ENCODE results near the gene SLC19A1.

Gene SLC19A1

GRCh38 chr21:45539796-45540600 is 2.2 kb downstream of the SLC19A1 start:
- H3K9ac ChIP-seq (ENCODE audit: insufficient read length) = peak overlapping the region; percentile 73
- TF ChIP-seq EZH2 (IDR thresholded peaks at IDR 0.05) (no peak), POLR2AphosphoS5 (IDR thresholded peaks at IDR 0.05; ENCODE audit: borderline replicate concordance, low read depth, low read length) (no peak), FOXP2 (optimal IDR thresholded peaks at IDR 0.05; ENCODE audit: control extremely low read depth, extremely low read length, insufficient read depth) (no peak)
- H3K27ac ChIP-seq = no peak overlapping the region
- H3K4me3 ChIP-seq = peak overlapping the region; percentile 89
- H3K9me3 ChIP-seq (ENCODE audit: low read depth, low read length) = no peaks in the 10 kb centered on the region
- no peak for DNase-seq (ENCODE audit: low read depth, low spot score)
- H3K36me3 ChIP-seq (ENCODE audit: insufficient read depth, low read length) = peaks cover 12% of the 10 kb centered on the region

GRCh38 chr21:45539046-45539795 is 3.0 kb downstream of the SLC19A1 start:
- Histone ChIP-seq H3K9me3 (ENCODE audit: low read depth, low read length) (no peaks in the 10 kb centered on the region), H3K27ac (no peak overlapping the region), H3K9ac (ENCODE audit: insufficient read length) (no peak overlapping the region), H3K36me3 (ENCODE audit: insufficient read depth, low read length) (peaks cover 15% of the 10 kb centered on the region), H3K4me3 (no peak overlapping the region)
- no peak for TF ChIP-seq POLR2AphosphoS5 (IDR thresholded peaks at IDR 0.05; ENCODE audit: borderline replicate concordance, low read depth, low read length)
- TF ChIP-seq EZH2 (IDR thresholded peaks at IDR 0.05) = no peak
- TF ChIP-seq FOXP2 (optimal IDR thresholded peaks at IDR 0.05; ENCODE audit: control extremely low read depth, extremely low read length, insufficient read depth) = no peak
- no peak for DNase-seq (ENCODE audit: low read depth, low spot score)

- Histone ChIP-seq H3K4me3 (no peak overlapping the region), H3K9ac (ENCODE audit: insufficient read length) (no peak overlapping the region), H3K9me3 (ENCODE audit: low read depth, low read length) (no peaks in the 10 kb centered on the region), H3K27ac (no peak overlapping the region), H3K36me3 (ENCODE audit: insufficient read depth, low read length) (peaks cover 16% of the 10 kb centered on the region)
- DNase-seq (ENCODE audit: low read depth, low spot score) = no peak
- TF ChIP-seq FOXP2 (optimal IDR thresholded peaks at IDR 0.05; ENCODE audit: control extremely low read depth, extremely low read length, insufficient read depth) (no peak), EZH2 (IDR thresholded peaks at IDR 0.05) (no peak), POLR2AphosphoS5 (IDR thresholded peaks at IDR 0.05; ENCODE audit: borderline replicate concordance, low read depth, low read length) (no peak)
These were observed 3.7 kb downstream of the SLC19A1 start for GRCh38 chr21:45538381-45539045.

GRCh38 chr21:45537746-45538291 is 4.4 kb downstream of the SLC19A1 start:
- no peak overlapping the region for H3K9ac ChIP-seq (ENCODE audit: insufficient read length)
- TF ChIP-seq EZH2 (IDR thresholded peaks at IDR 0.05) (no peak), POLR2AphosphoS5 (IDR thresholded peaks at IDR 0.05; ENCODE audit: borderline replicate concordance, low read depth, low read length) (no peak), FOXP2 (optimal IDR thresholded peaks at IDR 0.05; ENCODE audit: control extremely low read depth, extremely low read length, insufficient read depth) (no peak)
- H3K27ac ChIP-seq = no peak overlapping the region
- peaks cover 18% of the 10 kb centered on the region for H3K36me3 ChIP-seq (ENCODE audit: insufficient read depth, low read length)
- H3K9me3 ChIP-seq (ENCODE audit: low read depth, low read length) = no peaks in the 10 kb centered on the region
- H3K4me3 ChIP-seq = no peak overlapping the region
- no peak for DNase-seq (ENCODE audit: low read depth, low spot score)

GRCh38 chr21:45537111-45537745 is 5.0 kb downstream of the SLC19A1 start:
- TF ChIP-seq FOXP2 (optimal IDR thresholded peaks at IDR 0.05; ENCODE audit: control extremely low read depth, extremely low read length, insufficient read depth) (no peak), EZH2 (IDR thresholded peaks at IDR 0.05) (no peak), POLR2AphosphoS5 (IDR thresholded peaks at IDR 0.05; ENCODE audit: borderline replicate concordance, low read depth, low read length) (no peak)
- no peak overlapping the region for H3K9ac ChIP-seq (ENCODE audit: insufficient read length)

GRCh38 chr21:45536301-45537081 is 5.7 kb downstream of the SLC19A1 start:
- DNase-seq (ENCODE audit: low read depth, low spot score) = no peak
- Histone ChIP-seq H3K4me3 (no peak overlapping the region), H3K9me3 (ENCODE audit: low read depth, low read length) (no peaks in the 10 kb centered on the region), H3K36me3 (ENCODE audit: insufficient read depth, low read length) (peaks cover 21% of the 10 kb centered on the region), H3K9ac (ENCODE audit: insufficient read length) (no peak overlapping the region), H3K27ac (no peak overlapping the region)
- TF ChIP-seq EZH2 (IDR thresholded peaks at IDR 0.05) = no peak
- no peak for TF ChIP-seq POLR2AphosphoS5 (IDR thresholded peaks at IDR 0.05; ENCODE audit: borderline replicate concordance, low read depth, low read length)
- TF ChIP-seq FOXP2 (optimal IDR thresholded peaks at IDR 0.05; ENCODE audit: control extremely low read depth, extremely low read length, insufficient read depth) = no peak

More at GRCh38 chr21:45537111-45537745, 5.0 kb downstream of the SLC19A1 start:
- no peak for DNase-seq (ENCODE audit: low read depth, low spot score)
- no peak overlapping the region for H3K27ac ChIP-seq
- H3K9me3 ChIP-seq (ENCODE audit: low read depth, low read length) = no peaks in the 10 kb centered on the region
- no peak overlapping the region for H3K4me3 ChIP-seq
- H3K36me3 ChIP-seq (ENCODE audit: insufficient read depth, low read length) = peaks cover 18% of the 10 kb centered on the region

Data from SK-N-MC (cell line).